HuH-7 (cell line): ENCODE data around the gene PSTK.
A peak's percentile ranks its signal among the peaks of the same experiment; 100 is the strongest.

Experiments
- DNase-seq: peaks from one replicate; pipeline ENCODE4 v3.0.0; 2011; ENCODE audit warnings: low spot score

PSTK gene

GRCh38 chr10:122992031-122992585 lies 11.9 kb downstream of the PSTK start:
- no peak for DNase-seq

DNA sequence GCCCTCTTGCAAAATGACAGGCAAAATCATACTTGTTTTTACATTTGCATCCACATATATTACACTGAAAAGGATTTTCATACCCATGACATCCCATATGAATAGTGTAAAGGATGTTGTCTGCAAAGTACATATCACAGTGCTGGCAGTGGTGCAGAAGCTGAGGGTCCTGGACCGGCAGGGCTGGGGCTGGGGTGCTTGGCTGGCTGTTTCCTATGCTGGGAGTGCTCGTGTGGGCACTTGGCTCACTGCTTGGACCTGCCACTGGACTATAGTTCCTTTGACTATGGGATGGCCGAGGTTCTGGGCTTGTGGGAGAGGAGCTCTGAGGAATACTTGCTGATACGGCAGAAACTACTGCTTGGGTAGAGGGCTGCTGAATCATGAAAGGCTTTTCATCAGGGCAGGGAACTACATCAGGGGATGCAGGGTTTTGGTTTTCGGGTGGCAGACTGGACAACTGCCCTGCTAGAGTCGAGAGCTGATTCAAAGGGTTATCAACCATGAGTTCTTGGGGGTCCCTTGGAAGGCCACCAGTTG lies 13.7 kb downstream of the PSTK start:
- DNase-seq = no peak

DNA sequence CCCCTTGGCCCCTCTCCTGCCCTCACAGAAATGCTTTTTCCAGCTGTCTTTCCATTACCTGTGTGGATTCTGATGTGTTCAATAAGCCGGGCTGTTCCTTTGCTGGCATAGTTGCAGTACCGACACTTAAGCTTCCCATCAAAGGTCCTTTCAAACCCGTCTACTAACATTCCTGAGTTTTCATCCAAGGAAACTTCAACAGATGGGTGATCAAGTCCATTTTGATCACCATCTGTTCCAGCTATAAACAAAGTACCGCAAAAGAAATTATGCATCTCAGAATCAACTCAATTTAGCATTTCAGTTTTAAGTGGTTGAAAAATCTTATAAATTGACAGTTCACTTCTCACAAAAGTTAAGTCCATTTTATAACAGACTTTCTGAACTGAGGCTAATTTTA lies 15.7 kb downstream of the PSTK start:
- no peak for DNase-seq

DNA sequence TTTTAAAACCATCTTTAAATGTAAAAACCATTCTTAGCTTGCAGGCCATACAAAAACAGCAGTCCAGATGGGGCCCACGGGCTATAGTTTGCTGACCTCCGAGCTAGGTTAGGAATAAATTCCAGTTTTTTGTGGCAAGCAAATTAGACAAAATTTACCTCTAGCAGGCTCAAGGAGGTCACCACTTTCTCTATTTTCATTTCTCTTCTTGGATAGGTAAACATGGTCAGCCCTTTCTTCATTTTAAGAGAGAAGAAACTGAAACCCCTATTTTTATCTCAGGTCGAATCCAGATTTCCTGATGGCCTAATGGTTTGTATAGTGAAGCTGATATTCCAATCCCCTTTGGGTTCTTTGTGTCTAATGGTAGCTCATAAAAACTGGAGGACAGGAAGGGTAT lies 17.7 kb downstream of the PSTK start:
- DNase-seq = no peak

GRCh38 chr10:122998360-122998917 lies 18.2 kb downstream of the PSTK start:
- DNase-seq = no peak

GRCh38 chr10:122998934-122999333 lies 18.7 kb downstream of the PSTK start:
- no peak for DNase-seq

GRCh38 chr10:122999347-122999746 lies 19.1 kb downstream of the PSTK start:
- no peak for DNase-seq

DNA sequence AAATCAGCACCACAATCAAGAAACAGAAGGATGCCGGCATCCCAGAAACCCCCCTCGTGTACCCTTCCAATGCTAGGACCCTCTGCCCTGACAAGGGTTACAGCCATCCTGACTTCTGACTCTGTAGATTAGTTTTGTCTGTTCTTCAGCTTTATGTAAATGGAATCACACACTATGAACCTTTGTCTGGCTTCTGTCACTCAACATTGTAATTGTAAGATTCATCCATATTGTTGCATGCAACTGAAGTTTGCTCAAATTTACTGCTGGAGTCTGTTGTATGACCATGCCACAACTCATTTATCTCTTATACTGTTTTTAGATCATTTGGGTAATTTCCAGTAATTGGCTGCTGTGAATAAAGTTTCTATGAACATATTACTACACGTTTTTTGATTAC lies 20.0 kb downstream of the PSTK start:
- DNase-seq = no peak

GRCh38 chr10:123001370-123001769 lies 21.2 kb downstream of the PSTK start:
- DNase-seq = no peak

- DNase-seq = no peak
Measured at GRCh38 chr10:123004298-123004697, 24.1 kb downstream of the PSTK start.

- peak; percentile 58 for DNase-seq
Measured at GRCh38 chr10:123007558-123008354, 27.6 kb downstream of the PSTK start.

GRCh38 chr10:123008355-123009104 lies 28.3 kb downstream of the PSTK start, which contains the start of the genes ACADSB and IKZF5:
ACADSB (plus strand) TSS chr10:123009006; CDS start chr10:123009030, 24 bp downstream.
IKZF5 (minus strand) TSS chr10:123008795; CDS start chr10:122998625, 10,170 bp downstream.
- peak; percentile 98 for DNase-seq

DNA sequence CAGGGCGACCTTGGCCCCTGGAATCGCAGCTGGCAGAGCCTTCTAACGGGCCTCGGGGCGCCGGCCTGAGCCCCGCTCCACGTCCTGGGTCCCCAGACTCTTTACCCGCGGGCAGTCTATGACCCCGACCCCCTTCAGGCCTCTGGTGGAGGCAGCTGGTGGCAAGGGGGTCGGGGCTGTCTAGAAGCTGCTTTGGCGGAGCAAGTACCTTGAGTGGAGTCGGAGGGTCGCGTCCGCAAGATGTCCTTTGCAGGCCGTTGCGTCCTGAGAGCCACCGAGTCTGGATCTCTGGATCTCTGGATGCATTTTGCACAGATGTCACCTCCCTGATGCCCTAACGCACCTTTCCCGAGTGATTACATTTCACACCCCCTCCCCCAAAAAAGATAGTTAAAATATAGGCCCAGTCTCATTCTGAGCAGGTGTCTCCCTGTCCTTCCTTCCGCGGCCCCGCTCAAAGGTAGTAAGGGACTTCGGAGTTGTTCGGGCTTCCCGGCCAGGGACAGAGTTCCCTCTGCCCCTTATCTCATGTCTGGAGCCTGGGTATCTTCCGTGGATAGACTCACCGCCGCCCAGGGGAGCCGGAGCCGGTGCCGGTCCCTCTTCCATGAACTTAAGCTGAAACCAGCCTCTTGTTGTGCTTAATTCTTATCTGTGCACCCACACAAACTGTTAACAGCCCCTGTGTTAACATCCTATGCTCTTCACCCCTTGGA lies 29.1 kb downstream of the PSTK start:
- DNase-seq = peak; percentile 63

GRCh38 chr10:123011987-123012386 lies 31.8 kb downstream of the PSTK start:
- no peak for DNase-seq

DNA sequence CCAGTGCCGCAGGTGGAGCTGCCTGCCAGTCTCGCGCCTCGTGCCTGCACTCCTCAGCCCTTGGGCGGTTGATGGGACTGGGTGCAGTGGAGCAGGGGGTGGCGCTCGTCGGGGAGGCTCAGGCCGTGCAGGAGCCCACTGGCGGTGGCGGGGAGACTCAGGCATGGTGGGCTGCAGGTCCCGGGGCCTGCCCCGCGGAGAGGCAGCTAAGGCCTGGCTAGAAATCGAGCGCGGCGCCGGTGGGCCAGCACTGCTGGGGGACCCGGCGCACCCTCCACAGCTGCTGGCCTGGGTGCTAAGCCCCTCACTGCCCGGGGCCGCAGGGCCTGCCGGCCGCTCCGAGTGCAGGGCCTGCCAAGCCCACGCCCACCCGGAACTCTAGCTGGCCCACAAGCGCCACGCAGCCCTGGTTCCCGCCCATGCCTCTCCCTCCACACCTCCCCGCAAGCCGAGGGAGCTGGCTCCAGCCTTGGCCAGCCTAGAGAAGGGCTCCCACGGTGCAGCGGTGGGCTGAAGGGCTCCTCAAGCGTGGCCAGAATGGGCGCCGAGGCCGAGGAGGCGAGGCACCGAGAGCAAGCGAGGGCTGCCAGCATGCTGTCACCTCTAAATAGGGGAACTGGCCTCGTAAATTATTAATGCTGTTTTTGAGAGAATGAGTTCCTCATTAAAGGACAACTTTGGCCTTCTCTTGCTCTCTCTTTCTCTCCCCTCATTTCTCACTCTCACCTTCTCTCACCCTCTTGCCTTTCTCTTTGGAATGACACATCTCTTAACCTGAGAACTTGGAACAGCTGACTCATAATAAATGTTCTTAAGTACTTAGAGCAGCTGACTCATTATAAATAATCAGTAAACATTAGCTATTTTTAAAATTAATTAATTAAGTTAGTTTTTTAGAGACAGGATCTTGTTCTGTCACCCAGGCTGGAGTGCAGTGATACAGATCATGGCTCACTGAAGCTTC lies 33.5 kb downstream of the PSTK start:
- no peak for DNase-seq

DNA sequence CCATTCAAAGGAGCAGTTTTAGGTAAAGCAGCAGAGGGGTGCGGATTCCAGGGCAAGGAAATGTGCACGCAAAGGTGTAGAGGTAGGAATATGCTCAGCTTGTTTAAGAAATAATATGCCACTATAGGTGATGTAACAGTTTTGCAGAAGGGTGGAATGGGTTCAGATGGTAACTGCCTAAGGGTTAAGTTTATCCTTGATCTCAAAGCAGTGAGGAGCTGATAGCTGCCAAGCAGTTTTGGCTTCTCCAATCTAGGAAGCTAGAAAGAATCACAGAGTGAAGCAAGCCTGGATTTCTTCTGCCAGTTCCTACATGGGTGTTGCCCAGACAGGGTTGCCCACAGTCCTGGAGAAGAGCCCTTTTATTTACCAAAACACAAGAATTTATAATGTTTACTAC lies 34.6 kb downstream of the PSTK start:
- DNase-seq = no peak

GRCh38 chr10:123016228-123016627 lies 36.0 kb downstream of the PSTK start:
- DNase-seq = no peak

- DNase-seq = no peak
Measured at GRCh38 chr10:123017421-123018165, 37.4 kb downstream of the PSTK start.

DNA sequence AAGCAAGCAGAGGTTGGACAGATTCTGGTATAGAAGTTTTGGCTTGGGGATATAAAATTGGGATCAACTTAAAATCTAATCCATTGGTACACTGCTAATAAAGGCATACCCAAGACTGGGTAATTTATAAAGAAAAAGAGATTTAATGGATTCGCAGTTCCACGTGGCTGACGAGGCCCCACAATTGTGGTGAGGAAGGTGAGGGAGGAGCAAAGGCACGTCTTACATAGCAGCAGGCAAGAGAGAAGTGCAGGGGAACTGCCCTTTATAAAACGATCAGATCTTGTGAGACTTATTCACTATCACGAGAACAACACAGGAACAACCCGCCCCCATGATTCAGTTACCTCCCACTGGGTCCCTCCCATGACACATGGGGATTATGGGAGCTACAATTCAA lies 38.3 kb downstream of the PSTK start:
- DNase-seq = no peak

DNA sequence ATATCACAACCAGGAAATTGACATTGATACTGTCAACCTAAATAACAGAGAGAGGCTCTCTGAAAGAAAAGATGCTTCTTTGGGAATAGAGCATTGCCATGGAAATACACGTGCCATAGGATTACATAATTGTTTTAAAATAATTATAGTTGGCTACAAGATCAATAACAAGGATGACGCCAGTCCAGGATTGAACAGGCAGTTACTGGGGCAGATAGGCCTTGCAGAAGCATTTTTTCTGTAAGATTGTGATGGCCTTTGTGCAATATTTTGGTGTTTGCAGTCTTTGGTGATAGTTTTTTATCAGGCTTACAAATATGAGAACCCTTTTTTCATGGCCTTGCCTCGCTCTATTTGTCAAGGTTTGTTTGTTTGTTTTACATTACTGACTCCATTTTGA lies 39.1 kb downstream of the PSTK start:
- peak; percentile 32 for DNase-seq
